HEK293T (cell line): Measurements from ENCODE around the gene RIOK2.

ENCODE experiments used
- BHLHE40 ChIP-seq: fragments of 450-650 bp; IDR thresholded peaks from 2 replicates; pipeline ENCODE4 v1.6.1; 2016; ENCODE audit warnings: mild to moderate bottlenecking, moderate library complexity, borderline replicate concordance
- CTBP1 ChIP-seq: fragments of 450-650 bp; IDR thresholded peaks from 2 replicates; pipeline ENCODE4 v1.6.1; 2016; ENCODE audit warnings: borderline replicate concordance
- FOXA1 ChIP-seq: fragments of 450-650 bp; IDR thresholded peaks from 2 replicates; pipeline ENCODE4 v1.6.1; 2016; ENCODE audit warnings: mild to moderate bottlenecking
- FOXK2 ChIP-seq: fragments of 450-650 bp; IDR thresholded peaks from 2 replicates; pipeline ENCODE4 v1.6.1; 2016; ENCODE audit warnings: mild to moderate bottlenecking
- FOXM1 ChIP-seq: fragments of 450-650 bp; IDR thresholded peaks from 2 replicates; pipeline ENCODE4 v1.6.1; 2017; ENCODE audit warnings: mild to moderate bottlenecking, borderline replicate concordance
- HDGF ChIP-seq: fragments of 450-650 bp; IDR thresholded peaks from 2 replicates; pipeline ENCODE4 v1.6.1; 2017; ENCODE audit warnings: antibody characterized with exemption, borderline replicate concordance
- PKNOX1 ChIP-seq: fragments of 450-650 bp; IDR thresholded peaks from 2 replicates; pipeline ENCODE4 v1.6.1; 2016
- SP1 ChIP-seq: fragments of 450-650 bp; IDR thresholded peaks from 2 replicates; pipeline ENCODE4 v1.6.1; 2017
- SUZ12 ChIP-seq: fragments of 450-650 bp; IDR thresholded peaks from 2 replicates; pipeline ENCODE4 v1.6.1; 2016; ENCODE audit warnings: mild to moderate bottlenecking
- ZNF384 ChIP-seq: fragments of 450-650 bp; IDR thresholded peaks from 2 replicates; pipeline ENCODE4 v1.6.1; 2016

DNA sequence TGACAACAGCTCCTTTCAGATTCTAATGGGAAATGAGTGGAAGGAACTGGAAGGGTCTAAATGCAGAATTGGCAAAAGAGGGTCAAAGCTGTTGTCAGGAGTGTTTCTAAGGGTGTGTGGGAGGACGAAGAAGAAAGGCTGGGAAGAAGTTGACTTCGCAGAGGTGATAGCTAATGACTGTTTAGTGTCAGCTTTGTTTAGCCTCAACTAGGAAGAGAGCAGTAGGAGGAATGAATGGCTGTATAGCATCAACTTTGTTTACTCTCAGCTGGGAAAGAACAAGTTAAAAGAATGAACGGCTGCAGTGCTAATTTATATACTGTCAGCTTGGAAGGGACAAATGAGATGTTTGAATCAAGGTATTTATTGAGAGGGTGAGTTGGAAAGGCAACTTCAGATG lies 34.8 kb downstream of the RIOK2 start:
- TF ChIP-seq HDGF, result no peak
- no peak for TF ChIP-seq FOXM1
- TF ChIP-seq FOXA1, result no peak
- TF ChIP-seq ZNF384, result no peak
- TF ChIP-seq FOXK2, result no peak
- TF ChIP-seq SP1, result no peak
- TF ChIP-seq PKNOX1, result no peak
- TF ChIP-seq CTBP1, result no peak
- TF ChIP-seq BHLHE40, result no peak
- TF ChIP-seq SUZ12, result no peak
